ENCODE measurements around the gene PLXNA4.

DNA sequence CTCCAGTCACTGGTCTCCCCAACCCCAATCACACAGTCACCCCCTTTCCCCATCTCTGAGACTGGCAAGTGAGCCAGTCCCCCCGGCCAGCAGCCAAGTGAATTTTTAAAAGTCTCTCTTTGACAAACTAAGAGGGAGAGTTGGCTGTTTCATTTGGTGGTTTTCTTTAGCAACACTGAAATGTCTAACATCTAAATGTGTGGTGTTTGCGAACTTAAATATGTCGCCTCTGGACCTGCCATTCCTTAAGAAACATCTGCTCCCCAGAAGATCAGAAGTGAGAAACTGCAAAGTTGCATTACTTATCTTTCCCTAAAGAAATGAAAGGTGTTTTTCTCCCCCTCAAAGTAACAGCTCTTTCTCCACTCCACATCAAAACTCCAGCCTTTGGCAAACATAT, 34.7 kb upstream of the PLXNA4 start:
- no peak for TF ChIP-seq GATA2 (IDR thresholded peaks at IDR 0.05; ENCODE audit: low read depth, low read length)
- TF ChIP-seq GATA3 (IDR thresholded peaks at IDR 0.05; ENCODE audit: low read depth, low read length), result no peak

All from SH-SY5Y (cell line).